Duodenal mucosa (tissue), 2 donors: ENCODE results near the gene LLGL2.

Source experiments
- H3K27ac ChIP-seq: one replicate; pipeline ENCODE4 v1.7.0; 2013; ENCODE audit warnings: low read depth, low read length
- H3K27me3 ChIP-seq, 2 donors: one replicate each; pipeline ENCODE4 v1.7.0; 2013; ENCODE audit warnings: low read length in 2 of 2, control low read depth in 1 of 2; ENCODE audit not compliant: insufficient read depth in 2 of 2, control insufficient read depth in 1 of 2
- H3K36me3 ChIP-seq, 2 donors: one replicate each; pipeline ENCODE4 v1.7.0; 2013; ENCODE audit warnings: low read length in 2 of 2, control low read depth in 1 of 2; ENCODE audit not compliant: insufficient read depth in 2 of 2, control insufficient read depth in 1 of 2
- H3K4me1 ChIP-seq, 2 donors: one replicate each; pipeline ENCODE4 v1.7.0; 2013; ENCODE audit warnings: low read length in 2 of 2, control low read depth in 1 of 2; ENCODE audit not compliant: insufficient read depth in 2 of 2, control insufficient read depth in 1 of 2
- H3K4me3 ChIP-seq, 2 donors: one replicate each; pipeline ENCODE4 v1.7.0; 2013; ENCODE audit warnings: low read length in 2 of 2, low read depth in 1 of 2
- H3K9ac ChIP-seq, 2 donors: one replicate each; pipeline ENCODE4 v1.7.0; 2013; ENCODE audit warnings: low read length in 2 of 2, low read depth in 1 of 2
- H3K9me3 ChIP-seq, 2 donors: one replicate each; pipeline ENCODE4 v1.7.0; 2013; ENCODE audit warnings: low read length in 2 of 2, control low read depth in 1 of 2; ENCODE audit not compliant: control insufficient read depth in 1 of 2

Gene LLGL2

DNA sequence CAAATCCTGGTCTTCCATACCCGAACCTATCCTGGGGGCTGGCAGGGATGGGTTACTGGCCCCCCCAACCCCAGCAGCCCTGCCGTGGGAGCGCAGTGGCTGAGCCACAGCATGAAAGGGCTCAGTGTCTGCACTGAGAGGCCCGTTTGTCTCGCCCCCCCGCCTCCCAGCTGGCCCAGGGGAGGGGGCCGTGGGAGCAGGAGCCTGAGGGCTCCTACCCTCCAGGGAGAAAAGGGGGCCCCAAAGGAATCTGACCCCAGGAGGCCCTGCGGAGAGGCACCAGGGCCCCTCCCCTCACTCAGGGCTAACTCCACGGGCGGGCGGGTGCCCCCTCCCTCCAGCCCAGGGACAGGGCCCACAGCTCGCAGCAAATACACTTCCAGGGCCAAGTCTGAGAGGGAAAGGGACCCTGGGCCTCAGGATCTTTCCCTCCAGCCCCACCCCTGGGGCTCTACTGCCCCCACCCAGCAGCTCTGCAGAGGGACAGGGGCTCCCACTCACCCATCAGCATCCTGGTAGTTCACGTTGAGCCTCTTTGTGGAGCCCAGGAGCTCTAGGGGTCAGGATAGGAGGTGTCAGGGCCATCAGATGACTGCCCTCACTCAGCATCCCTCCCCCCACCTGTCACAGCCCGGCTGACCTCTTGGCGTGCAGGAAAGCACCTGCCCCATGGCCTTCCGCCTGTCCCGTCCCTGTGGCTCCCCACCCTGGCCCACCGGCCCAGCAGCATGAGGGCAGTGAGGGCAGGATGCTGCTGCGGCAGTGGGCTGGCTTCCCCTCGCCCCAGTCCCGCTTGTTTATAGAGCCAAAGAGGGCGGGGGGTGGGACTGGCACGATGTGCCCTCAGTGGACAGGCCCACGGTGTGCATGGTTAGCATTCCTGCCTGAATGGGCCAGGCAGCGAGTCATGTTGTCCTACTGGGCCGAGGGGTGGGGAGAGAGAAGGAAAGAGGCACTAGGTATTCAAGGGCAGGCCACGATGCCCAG, 17.5 kb upstream of the LLGL2 start:
- no peaks in the 10 kb centered on the region for H3K27me3 ChIP-seq
- H3K36me3 ChIP-seq, result peaks cover 9 to 32% of the 10 kb centered on the region in 2 donors
- no peak overlapping the region for H3K9ac ChIP-seq
- H3K4me3 ChIP-seq, result no peak overlapping the region
- no peaks in the 10 kb centered on the region for H3K9me3 ChIP-seq
- H3K27ac ChIP-seq, result no peak overlapping the region
- peaks cover 33 to 40% of the 10 kb centered on the region in 2 donors for H3K4me1 ChIP-seq

DNA sequence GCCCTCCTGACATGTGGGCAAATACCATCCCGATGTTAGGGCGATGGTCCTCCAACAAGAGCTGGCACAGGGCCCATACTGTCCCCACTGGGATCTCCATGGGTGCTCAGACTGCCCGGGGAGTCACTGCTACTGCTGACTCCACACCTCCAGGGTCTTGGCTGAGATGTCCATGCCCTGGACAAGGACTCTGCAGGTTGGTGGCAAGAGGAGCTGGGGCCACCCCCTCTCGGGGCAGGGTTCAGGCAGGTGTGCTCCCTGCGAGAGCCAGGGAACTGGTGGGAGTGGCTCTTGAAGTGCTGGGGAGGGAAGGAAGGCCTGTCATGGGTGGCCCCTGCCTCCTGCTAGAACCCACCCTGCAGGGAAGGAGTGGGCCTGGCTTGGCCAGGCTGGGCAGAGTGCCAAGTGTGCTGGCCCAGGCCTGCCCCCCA, 16.6 kb upstream of the LLGL2 start:
- H3K27ac ChIP-seq, result no peak overlapping the region
- H3K27me3 ChIP-seq, result no peaks in the 10 kb centered on the region
- H3K4me3 ChIP-seq, result peak overlapping the region in 1 of 2 donors; percentile 20
- no peak overlapping the region for H3K9ac ChIP-seq
- H3K4me1 ChIP-seq, result peaks cover 35 to 47% of the 10 kb centered on the region in 2 donors
- H3K9me3 ChIP-seq, result no peaks in the 10 kb centered on the region
- peaks cover 14 to 27% of the 10 kb centered on the region in 2 donors for H3K36me3 ChIP-seq

DNA sequence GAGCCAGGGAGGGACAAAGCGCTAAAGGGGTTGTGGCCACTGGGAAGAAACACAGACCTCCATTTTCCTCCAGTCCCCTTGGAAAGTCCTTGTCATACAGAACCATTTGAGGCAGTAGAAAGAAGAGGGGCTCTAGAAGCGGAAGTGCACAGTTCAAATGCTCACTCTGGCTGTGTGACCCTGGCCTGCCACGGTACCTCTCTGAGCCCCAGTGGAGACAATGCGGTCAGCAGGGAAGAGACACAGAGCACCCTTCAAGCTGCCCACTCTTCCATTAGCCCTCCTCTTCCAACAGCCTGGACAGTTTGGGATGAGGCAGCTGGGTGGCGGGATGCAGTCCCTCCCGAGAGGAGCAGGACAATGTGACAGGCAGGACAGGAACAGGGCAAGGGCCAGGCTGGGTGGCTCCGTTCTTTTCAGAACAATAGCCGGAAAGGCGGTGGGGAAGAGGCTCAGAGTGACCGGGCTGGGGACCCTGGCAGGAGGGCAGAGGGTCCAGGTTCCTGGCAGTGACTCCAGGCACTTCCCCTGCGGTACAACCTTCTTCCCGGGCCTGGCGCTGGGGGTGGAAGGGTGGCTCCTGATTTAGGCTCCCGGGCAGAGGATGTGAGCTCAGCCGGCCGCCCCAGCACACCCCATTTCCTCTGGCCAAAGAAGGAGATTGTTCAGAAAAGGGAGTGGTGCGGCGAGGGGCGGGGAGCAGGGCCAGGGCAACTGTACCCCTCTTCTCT, 15.8 kb upstream of the LLGL2 start:
- Histone ChIP-seq H3K27me3 (no peaks in the 10 kb centered on the region), H3K27ac (peak overlapping the region; percentile 4), H3K4me1 (peaks cover 37 to 50% of the 10 kb centered on the region in 2 donors), H3K36me3 (peaks cover 14 to 27% of the 10 kb centered on the region in 2 donors), H3K4me3 (peak overlapping the region; percentile 10 to 20), H3K9ac (no peak overlapping the region), H3K9me3 (no peaks in the 10 kb centered on the region)

- H3K27me3 ChIP-seq, result no peaks in the 10 kb centered on the region
- H3K36me3 ChIP-seq, result peaks cover 5 to 16% of the 10 kb centered on the region in 2 donors
- peaks cover 37 to 55% of the 10 kb centered on the region in 2 donors for H3K4me1 ChIP-seq
- H3K9me3 ChIP-seq, result no peaks in the 10 kb centered on the region
- peak overlapping the region in 1 of 2 donors; percentile 40 for H3K4me3 ChIP-seq
- H3K27ac ChIP-seq, result no peak overlapping the region
- peak overlapping the region in 1 of 2 donors; percentile 26 for H3K9ac ChIP-seq
These were observed 14.3 kb upstream of the LLGL2 start for GRCh38 chr17:75511270-75511609.

DNA sequence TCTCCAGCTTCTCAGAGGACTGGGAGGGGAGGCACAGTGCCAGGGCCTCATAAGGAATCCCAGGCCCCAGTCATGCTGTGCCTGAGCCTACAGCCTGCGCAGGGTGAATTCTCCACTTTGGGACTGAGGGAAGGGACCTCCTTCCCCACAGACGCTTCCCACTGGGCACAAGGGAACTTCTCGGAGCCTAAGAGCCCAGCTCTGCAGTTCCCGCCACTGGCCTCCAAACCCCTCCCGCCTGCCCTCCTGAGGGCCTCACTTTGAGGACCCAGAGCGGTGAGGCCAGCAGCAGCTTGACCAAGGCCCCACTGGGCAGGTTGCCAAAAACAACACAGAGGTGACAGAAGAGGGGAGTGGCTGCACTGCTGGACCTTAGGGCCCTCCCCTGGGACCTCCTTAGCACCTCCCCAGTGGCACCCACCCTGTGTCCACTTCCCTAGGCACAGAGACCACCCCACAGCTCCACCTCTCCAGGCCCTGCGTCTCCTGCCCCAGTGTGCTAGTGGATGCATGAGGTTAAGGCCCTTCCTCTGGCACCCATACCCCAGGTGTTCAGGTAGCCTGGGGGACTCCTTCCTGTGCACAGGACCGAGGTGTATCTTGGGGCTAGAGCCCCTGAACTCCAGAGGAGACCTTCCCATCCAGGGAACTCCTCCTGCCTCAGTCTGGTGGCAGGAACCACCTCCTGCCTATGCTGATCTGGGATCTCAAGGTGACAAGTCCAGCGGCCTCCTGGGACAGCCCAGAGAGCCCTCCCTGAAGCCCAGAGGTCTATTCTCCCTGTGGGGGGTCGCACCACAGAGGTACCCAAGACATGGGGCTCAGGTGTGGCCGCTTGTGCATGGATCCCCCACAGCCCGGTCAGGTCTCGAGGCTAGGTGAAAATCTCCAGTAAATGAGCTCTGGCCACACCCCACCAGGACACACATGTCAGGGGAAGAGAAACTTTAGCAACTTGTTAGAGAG, 13.6 kb upstream of the LLGL2 start:
- Histone ChIP-seq H3K27ac (peak overlapping the region; percentile 43), H3K9me3 (no peaks in the 10 kb centered on the region), H3K27me3 (no peaks in the 10 kb centered on the region), H3K4me3 (peak overlapping the region; percentile 39 to 40), H3K36me3 (peaks cover 5 to 9% of the 10 kb centered on the region in 2 donors), H3K4me1 (peaks cover 37 to 55% of the 10 kb centered on the region in 2 donors), H3K9ac (peak overlapping the region in 1 of 2 donors; percentile 26)

- Histone ChIP-seq H3K4me1 (peaks cover 47 to 66% of the 10 kb centered on the region in 2 donors), H3K36me3 (peaks cover 5% of the 10 kb centered on the region in 2 donors), H3K9ac (no peak overlapping the region), H3K27me3 (no peaks in the 10 kb centered on the region), H3K27ac (no peak overlapping the region), H3K9me3 (no peaks in the 10 kb centered on the region), H3K4me3 (peak overlapping the region in 1 of 2 donors; percentile 89)
These were observed 12.4 kb upstream of the LLGL2 start for GRCh38 chr17:75512926-75513640.

DNA sequence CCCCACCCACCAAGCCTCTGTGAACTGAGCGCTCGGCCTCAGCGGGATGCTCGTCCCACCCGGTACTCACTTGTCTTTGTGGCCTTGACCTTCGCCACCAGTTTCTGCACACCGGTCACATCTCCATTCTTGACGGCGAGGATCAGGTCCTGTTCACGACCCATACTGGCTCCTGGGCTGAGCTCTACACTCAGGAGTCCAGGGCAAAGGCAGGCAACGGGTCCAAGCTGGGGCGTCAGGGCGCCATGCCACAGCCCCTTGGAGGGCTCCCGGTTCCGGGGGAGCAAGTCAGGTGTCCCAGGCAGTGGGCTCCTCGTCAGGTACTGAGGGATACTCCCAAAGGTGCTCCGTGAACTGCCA, 11.9 kb upstream of the LLGL2 start:
- Histone ChIP-seq H3K9ac (peak overlapping the region; percentile 75 to 76), H3K9me3 (no peaks in the 10 kb centered on the region), H3K4me1 (peaks cover 47 to 65% of the 10 kb centered on the region in 2 donors), H3K27me3 (no peaks in the 10 kb centered on the region), H3K27ac (peak overlapping the region; percentile 32), H3K36me3 (peaks cover 5% of the 10 kb centered on the region in 2 donors), H3K4me3 (peak overlapping the region in 1 of 2 donors; percentile 89)

GRCh38 chr17:75514299-75514918, 11.1 kb upstream of the LLGL2 start:
- Histone ChIP-seq H3K9ac (peak overlapping the region; percentile 75 to 76), H3K27me3 (no peaks in the 10 kb centered on the region), H3K9me3 (no peaks in the 10 kb centered on the region), H3K4me1 (peaks cover 39 to 57% of the 10 kb centered on the region in 2 donors), H3K27ac (peak overlapping the region; percentile 77), H3K4me3 (peak overlapping the region; percentile 86 to 89), H3K36me3 (peaks cover 5 to 9% of the 10 kb centered on the region in 2 donors)
